Hepatocyte (in vitro differentiated cells): Measurements from ENCODE around the gene CDK2AP2.

Experiments
- EZH2 ChIP-seq: fragments of 200-600 bp; sonication (generic); IDR thresholded peaks from 2 replicates; pipeline ENCODE4 v1.6.1; 2016; ENCODE audit warnings: antibody characterized with exemption, mild to moderate bottlenecking, borderline replicate concordance
- EZH2phosphoT487 ChIP-seq: fragments of 200-600 bp; sonication (generic); IDR thresholded peaks from one replicate; pipeline ENCODE4 v1.6.1; 2018; ENCODE audit warnings: antibody characterized with exemption, mild to moderate bottlenecking, low read depth, moderate library complexity; ENCODE audit not compliant: unreplicated experiment, severe bottlenecking
- TF ChIP-seq, protein P1 (sequence below): fragments of 200-600 bp; sonication (generic); IDR thresholded peaks from 2 replicates; pipeline ENCODE4 v1.5.1; 2016; ENCODE audit warnings: antibody characterized with exemption, mild to moderate bottlenecking; ENCODE audit not compliant: poor library complexity

DNA sequence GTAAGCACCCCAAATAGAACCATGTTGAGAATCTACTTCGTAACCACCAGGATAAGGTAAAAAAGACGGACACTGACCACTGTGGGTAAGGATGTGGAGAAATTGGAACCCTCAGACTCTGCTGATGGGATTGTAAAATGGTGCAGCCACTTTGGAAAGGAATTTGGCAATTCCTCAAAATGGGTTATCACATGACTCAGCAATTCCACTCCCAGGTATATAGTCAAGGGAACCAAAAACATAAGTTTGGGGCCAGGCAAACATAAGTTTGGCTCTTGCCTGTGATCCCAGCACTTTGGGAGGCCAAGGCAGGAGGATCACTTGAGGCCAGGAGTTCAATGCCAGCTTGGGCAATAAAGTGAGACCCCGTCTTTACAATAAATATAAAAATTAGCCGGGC is 20.4 kb upstream of the CDK2AP2 start:
- no peak for TF ChIP-seq EZH2phosphoT487
- TF ChIP-seq, protein P1, sequence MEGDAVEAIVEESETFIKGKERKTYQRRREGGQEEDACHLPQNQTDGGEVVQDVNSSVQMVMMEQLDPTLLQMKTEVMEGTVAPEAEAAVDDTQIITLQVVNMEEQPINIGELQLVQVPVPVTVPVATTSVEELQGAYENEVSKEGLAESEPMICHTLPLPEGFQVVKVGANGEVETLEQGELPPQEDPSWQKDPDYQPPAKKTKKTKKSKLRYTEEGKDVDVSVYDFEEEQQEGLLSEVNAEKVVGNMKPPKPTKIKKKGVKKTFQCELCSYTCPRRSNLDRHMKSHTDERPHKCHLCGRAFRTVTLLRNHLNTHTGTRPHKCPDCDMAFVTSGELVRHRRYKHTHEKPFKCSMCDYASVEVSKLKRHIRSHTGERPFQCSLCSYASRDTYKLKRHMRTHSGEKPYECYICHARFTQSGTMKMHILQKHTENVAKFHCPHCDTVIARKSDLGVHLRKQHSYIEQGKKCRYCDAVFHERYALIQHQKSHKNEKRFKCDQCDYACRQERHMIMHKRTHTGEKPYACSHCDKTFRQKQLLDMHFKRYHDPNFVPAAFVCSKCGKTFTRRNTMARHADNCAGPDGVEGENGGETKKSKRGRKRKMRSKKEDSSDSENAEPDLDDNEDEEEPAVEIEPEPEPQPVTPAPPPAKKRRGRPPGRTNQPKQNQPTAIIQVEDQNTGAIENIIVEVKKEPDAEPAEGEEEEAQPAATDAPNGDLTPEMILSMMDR, result no peak
- TF ChIP-seq EZH2, result no peak
